NCI-H1048 (cell line): ENCODE data around the gene ETFB.

ENCODE experiments used
- DNase-seq: peaks from one replicate; lab custom pipeline; 2025; lab: John Stamatoyannopoulos, UW

The ETFB gene

GRCh38 chr19:51327066-51328001 is 38.9 kb downstream of the ETFB start:
- DNase-seq, result peak; percentile 20

- no peak for DNase-seq
Measured at GRCh38 chr19:51326216-51327065, 39.7 kb downstream of the ETFB start.

- no peak for DNase-seq
Measured at GRCh38 chr19:51325161-51325976, 40.8 kb downstream of the ETFB start.

GRCh38 chr19:51324167-51324481 is 42.1 kb downstream of the ETFB start:
- no peak for DNase-seq

GRCh38 chr19:51323481-51324166 is 42.6 kb downstream of the ETFB start:
- DNase-seq, result no peak

- no peak for DNase-seq
Measured at GRCh38 chr19:51321799-51322198, 44.4 kb downstream of the ETFB start.

- DNase-seq, result no peak
Measured at GRCh38 chr19:51320280-51320657, 45.9 kb downstream of the ETFB start.

GRCh38 chr19:51319649-51320279 is 46.4 kb downstream of the ETFB start:
- no peak for DNase-seq

GRCh38 chr19:51318687-51319648 is 47.2 kb downstream of the ETFB start:
- no peak for DNase-seq

GRCh38 chr19:51317968-51318367 is 48.2 kb downstream of the ETFB start:
- no peak for DNase-seq

- no peak for DNase-seq
Measured at GRCh38 chr19:51317376-51317775, 48.8 kb downstream of the ETFB start.

GRCh38 chr19:51316688-51317087 is 49.5 kb downstream of the ETFB start:
- DNase-seq, result no peak

- no peak for DNase-seq
Measured at GRCh38 chr19:51311351-51312257, 54.6 kb downstream of the ETFB start, which contains the start of gene IGLON5. IGLON5 (plus strand) TSS chr19:51311644; CDS start chr19:51311848, 204 bp downstream.

- DNase-seq, result no peak
Measured at GRCh38 chr19:51305479-51305878, 60.7 kb downstream of the ETFB start.

GRCh38 chr19:51301266-51301665 is 64.9 kb downstream of the ETFB start:
- no peak for DNase-seq

- no peak for DNase-seq
Measured at GRCh38 chr19:51297406-51297805, 68.8 kb downstream of the ETFB start.

GRCh38 chr19:51296336-51297093 is 69.7 kb downstream of the ETFB start:
- DNase-seq, result no peak
